HepG2 (cell line): ENCODE results near the gene CAPN9. TPM values are rescaled to one million over a fixed set of nuclear protein-coding genes. Genes with fewer than 3 reads are reported as not detected.

Source experiments
- CBX2 ChIP-seq, 2 experiments: fragments of 200-600 bp in 1 of 2; sonication (generic); formaldehyde crosslinking in 1 of 2; IDR thresholded peaks; 2 replicates each; pipeline versions ENCODE4 v1.7.0 to v1.8.1; 2018 to 2022; ENCODE audit warnings: low read depth in 2 of 2, low read length in 1 of 2, mild to moderate bottlenecking in 1 of 2, missing genetic modification reagents in 1 of 2
- EEA1 ChIP-seq: sonication (generic); formaldehyde crosslinking; IDR thresholded peaks from 2 replicates; pipeline ENCODE4 v1.5.1; 2020; ENCODE audit warnings: mild to moderate bottlenecking, missing genetic modification reagents, borderline replicate concordance
- ETV6 ChIP-seq: sonication (generic); formaldehyde crosslinking; conservative IDR thresholded peaks from 2 replicates; pipeline ENCODE4 v1.4.0; 2020; ENCODE audit warnings: missing genetic modification reagents
- HNRNPL ChIP-seq: fragments of 200-400 bp; formaldehyde crosslinking; IDR thresholded peaks from 2 replicates; pipeline ENCODE4 v1.6.1; 2017; ENCODE audit warnings: mild to moderate bottlenecking, low read depth, low read length
- HNRNPLL ChIP-seq: fragments of 200-400 bp; formaldehyde crosslinking; IDR thresholded peaks from 2 replicates; pipeline ENCODE4 v1.6.1; 2017; ENCODE audit warnings: mild to moderate bottlenecking, low read depth, low read length; ENCODE audit not compliant: poor library complexity, severe bottlenecking
- MAF1 ChIP-seq: sonication (generic); formaldehyde crosslinking; IDR thresholded peaks from 2 replicates; pipeline ENCODE4 v1.5.0; 2020; ENCODE audit warnings: missing genetic modification reagents, borderline replicate concordance
- NFE2 ChIP-seq: sonication (generic); formaldehyde crosslinking; IDR thresholded peaks from 2 replicates; pipeline ENCODE4 v1.4.0; 2020; ENCODE audit warnings: missing genetic modification reagents
- SKI ChIP-seq: fragments of 450-650 bp; IDR thresholded peaks from one replicate; pipeline ENCODE4 v1.6.1; 2018; ENCODE audit warnings: mild to moderate bottlenecking; ENCODE audit not compliant: partially characterized antibody
- ZFP1 ChIP-seq: IDR thresholded peaks from 2 replicates; pipeline ENCODE4 v1.6.1; 2016
- ZFP36 ChIP-seq: fragments of 150-350 bp; IDR thresholded peaks from 2 replicates; pipeline ENCODE4 v1.6.1; 2018; ENCODE audit warnings: borderline replicate concordance, low read length, low read depth; ENCODE audit not compliant: partially characterized antibody
- ZKSCAN1 ChIP-seq: fragments of 150-350 bp; IDR thresholded peaks from 2 replicates; pipeline ENCODE4 v1.6.1; 2014; ENCODE audit warnings: low read length
- ZKSCAN8 ChIP-seq: IDR thresholded peaks from 2 replicates; pipeline ENCODE4 v1.6.1; 2016; ENCODE audit warnings: borderline replicate concordance, missing genetic modification reagents, missing compliant biosample characterization
- ZMYM2 ChIP-seq: sonication (generic); formaldehyde crosslinking; IDR thresholded peaks from 2 replicates; pipeline ENCODE4 v1.8.0; 2022; ENCODE audit warnings: mild to moderate bottlenecking, missing genetic modification reagents
- ZNF17 ChIP-seq: sonication (generic); formaldehyde crosslinking; IDR thresholded peaks from 2 replicates; pipeline ENCODE4 v1.5.0; 2020; ENCODE audit warnings: mild to moderate bottlenecking, missing genetic modification reagents
- ZNF235 ChIP-seq: sonication (generic); formaldehyde crosslinking; IDR thresholded peaks from 2 replicates; pipeline ENCODE4 v1.8.1; 2023; ENCODE audit warnings: mild to moderate bottlenecking, missing genetic modification reagents, borderline replicate concordance
- ZNF296 ChIP-seq: sonication (generic); formaldehyde crosslinking; conservative IDR thresholded peaks from 2 replicates; pipeline ENCODE4 v1.5.0; 2020; ENCODE audit warnings: mild to moderate bottlenecking, missing genetic modification reagents
- ZNF350 ChIP-seq: sonication (generic); formaldehyde crosslinking; IDR thresholded peaks from 2 replicates; pipeline ENCODE4 v1.4.0; 2020; ENCODE audit warnings: mild to moderate bottlenecking, low read depth, missing genetic modification reagents, borderline replicate concordance
- ZNF724P ChIP-seq: sonication (generic); formaldehyde crosslinking; IDR thresholded peaks from 2 replicates; pipeline ENCODE4 v1.8.0; 2022; ENCODE audit warnings: missing genetic modification reagents, borderline replicate concordance
- ZSCAN25 ChIP-seq: sonication (generic); formaldehyde crosslinking; IDR thresholded peaks from 2 replicates; pipeline ENCODE4 v1.8.0; 2022; ENCODE audit warnings: mild to moderate bottlenecking, missing genetic modification reagents
- polyA plus RNA-seq, 8 experiments: library from polyadenylated mRNA; depleted of rRNA in 3 of 8; stranded (reverse) in 7 of 8; unstranded in 1 of 8; fragments of >200 nt; fragmentation: Illumina TruSeq in 4 of 8; extraction: Trizol in 4 of 8; gene quantifications; 2 replicates each; pipeline versions ENCODE4 v1.2.1 to v1.2.3, GENCODE V29; 2011 to 2016; ENCODE audit warnings: low read depth in 4 of 8, missing spikeins in 1 of 8, mixed read lengths in 1 of 8; ENCODE audit not compliant: insufficient read depth in 1 of 8
- total RNA-seq, 5 experiments: library from RNA; depleted of rRNA; stranded (reverse); fragments of >200 nt; fragmentation: Illumina TruSeq; extraction: Trizol; gene quantifications; 2 replicates each; pipeline ENCODE4 v1.2.3, GENCODE V29; 2016; ENCODE audit warnings: low read depth in 1 of 5
- TF ChIP-seq, protein P1 (sequence below): sonication (generic); formaldehyde crosslinking; conservative IDR thresholded peaks from 2 replicates; pipeline ENCODE4 v1.4.0; 2020; ENCODE audit warnings: missing genetic modification reagents
- TF ChIP-seq, protein P2 (sequence below): sonication (generic); formaldehyde crosslinking; IDR thresholded peaks from 2 replicates; pipeline ENCODE4 v1.4.0; 2020; ENCODE audit warnings: missing genetic modification reagents
- TF ChIP-seq, protein P3 (sequence below): sonication (generic); formaldehyde crosslinking; IDR thresholded peaks from 2 replicates; pipeline ENCODE4 v1.9.0; 2021; ENCODE audit warnings: missing genetic modification reagents, mild to moderate bottlenecking, borderline replicate concordance

CAPN9 gene
- total and polyA plus RNA-seq, 2 of the 13 experiments (the other 11 are each of a cell fraction or from before 2014, with no cell fraction given): 0.04 to 0.31 TPM

GRCh38 chr1:230702934-230703678 lies 44.1 kb upstream of the CAPN9 start (continued):
- TF ChIP-seq SKI (peak; percentile 73), ZNF296 (CRISPR knock-in tag) (peak; percentile 89), HNRNPL (peak; percentile 99), ZMYM2 (no peak), ZNF235 (CRISPR knock-in tag) (no peak), ZFP1 (CRISPR knock-in tag) (peak; percentile 54; the same call in 1 of the 2 replicates), HNRNPLL (peak; percentile 33), CBX2 (IDR thresholded peaks at IDR 0.05; ENCODE audit: low read depth, low read length) (no peak), CBX2 (CRISPR knock-in tag; IDR thresholded peaks at IDR 0.05; ENCODE audit: low read depth) (no peak), ZKSCAN8 (CRISPR knock-in tag) (peak; percentile 90), ZFP36 (no peak), NFE2 (no peak), ZNF724P (CRISPR knock-in tag) (peak; percentile 94), ZSCAN25 (CRISPR knock-in tag) (peak; percentile 89), ZKSCAN1 (0 out of 2 replicates have a peak, but pooled peaks have one; percentile 30), ZNF350 (CRISPR knock-in tag) (peak; percentile 90; the same call in 1 of the 2 replicates), EEA1 (CRISPR knock-in tag) (peak; percentile 83; the same call in 1 of the 2 replicates), ETV6 (CRISPR knock-in tag) (peak; percentile 85; the same call in 1 of the 2 replicates), ZNF17 (CRISPR knock-in tag) (no peak), MAF1 (CRISPR knock-in tag) (0 out of 2 replicates have a peak, but pooled peaks have one; percentile 88)
- TF ChIP-seq, protein P1, sequence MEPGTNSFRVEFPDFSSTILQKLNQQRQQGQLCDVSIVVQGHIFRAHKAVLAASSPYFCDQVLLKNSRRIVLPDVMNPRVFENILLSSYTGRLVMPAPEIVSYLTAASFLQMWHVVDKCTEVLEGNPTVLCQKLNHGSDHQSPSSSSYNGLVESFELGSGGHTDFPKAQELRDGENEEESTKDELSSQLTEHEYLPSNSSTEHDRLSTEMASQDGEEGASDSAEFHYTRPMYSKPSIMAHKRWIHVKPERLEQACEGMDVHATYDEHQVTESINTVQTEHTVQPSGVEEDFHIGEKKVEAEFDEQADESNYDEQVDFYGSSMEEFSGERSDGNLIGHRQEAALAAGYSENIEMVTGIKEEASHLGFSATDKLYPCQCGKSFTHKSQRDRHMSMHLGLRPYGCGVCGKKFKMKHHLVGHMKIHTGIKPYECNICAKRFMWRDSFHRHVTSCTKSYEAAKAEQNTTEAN: peak; percentile 96
- TF ChIP-seq, protein P2, sequence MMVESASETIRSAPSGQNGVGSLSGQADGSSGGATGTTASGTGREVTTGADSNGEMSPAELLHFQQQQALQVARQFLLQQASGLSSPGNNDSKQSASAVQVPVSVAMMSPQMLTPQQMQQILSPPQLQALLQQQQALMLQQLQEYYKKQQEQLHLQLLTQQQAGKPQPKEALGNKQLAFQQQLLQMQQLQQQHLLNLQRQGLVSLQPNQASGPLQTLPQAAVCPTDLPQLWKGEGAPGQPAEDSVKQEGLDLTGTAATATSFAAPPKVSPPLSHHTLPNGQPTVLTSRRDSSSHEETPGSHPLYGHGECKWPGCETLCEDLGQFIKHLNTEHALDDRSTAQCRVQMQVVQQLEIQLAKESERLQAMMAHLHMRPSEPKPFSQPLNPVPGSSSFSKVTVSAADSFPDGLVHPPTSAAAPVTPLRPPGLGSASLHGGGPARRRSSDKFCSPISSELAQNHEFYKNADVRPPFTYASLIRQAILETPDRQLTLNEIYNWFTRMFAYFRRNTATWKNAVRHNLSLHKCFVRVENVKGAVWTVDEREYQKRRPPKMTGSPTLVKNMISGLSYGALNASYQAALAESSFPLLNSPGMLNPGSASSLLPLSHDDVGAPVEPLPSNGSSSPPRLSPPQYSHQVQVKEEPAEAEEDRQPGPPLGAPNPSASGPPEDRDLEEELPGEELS (CRISPR knock-in tag): peak; percentile 97
- TF ChIP-seq, protein P3, sequence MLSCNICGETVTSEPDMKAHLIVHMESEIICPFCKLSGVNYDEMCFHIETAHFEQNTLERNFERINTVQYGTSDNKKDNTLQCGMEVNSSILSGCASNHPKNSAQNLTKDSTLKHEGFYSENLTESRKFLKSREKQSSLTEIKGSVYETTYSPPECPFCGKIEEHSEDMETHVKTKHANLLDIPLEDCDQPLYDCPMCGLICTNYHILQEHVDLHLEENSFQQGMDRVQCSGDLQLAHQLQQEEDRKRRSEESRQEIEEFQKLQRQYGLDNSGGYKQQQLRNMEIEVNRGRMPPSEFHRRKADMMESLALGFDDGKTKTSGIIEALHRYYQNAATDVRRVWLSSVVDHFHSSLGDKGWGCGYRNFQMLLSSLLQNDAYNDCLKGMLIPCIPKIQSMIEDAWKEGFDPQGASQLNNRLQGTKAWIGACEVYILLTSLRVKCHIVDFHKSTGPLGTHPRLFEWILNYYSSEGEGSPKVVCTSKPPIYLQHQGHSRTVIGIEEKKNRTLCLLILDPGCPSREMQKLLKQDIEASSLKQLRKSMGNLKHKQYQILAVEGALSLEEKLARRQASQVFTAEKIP (CRISPR knock-in tag): no peak
